Fibroblast of lung (primary cell): Measurements from ENCODE around the gene CNST. TPM values are rescaled to one million over a fixed set of nuclear protein-coding genes. Genes with fewer than 3 reads are reported as not detected.
A peak's percentile ranks its signal among the peaks of the same experiment; 100 is the strongest.

Source experiments
- DNase-seq, 2 donors: peaks; one replicate each; pipeline versions ENCODE4 v3.0.0 to v3.0.0-alpha.2; 2010; ENCODE audit warnings: low read depth in 2 of 2
- H2AFZ ChIP-seq: 2 replicates; pipeline ENCODE4 v1.5.1; 2012; ENCODE audit warnings: low read length, control low read depth, inconsistent platforms
- H3K27ac ChIP-seq: 2 replicates; pipeline ENCODE4 v1.5.1; 2011; ENCODE audit warnings: low read length, control low read depth; ENCODE audit not compliant: insufficient read depth
- H3K27me3 ChIP-seq: 2 replicates; pipeline ENCODE4 v1.5.1; 2011; ENCODE audit warnings: mild to moderate bottlenecking, low read length; ENCODE audit not compliant: control insufficient read depth, insufficient read depth
- H3K36me3 ChIP-seq: 2 replicates; pipeline ENCODE4 v1.5.1; 2011; ENCODE audit warnings: low read length; ENCODE audit not compliant: control insufficient read depth, insufficient read depth
- H3K4me1 ChIP-seq: 2 replicates; pipeline ENCODE4 v1.5.1; 2011; ENCODE audit warnings: low read length; ENCODE audit not compliant: control insufficient read depth, insufficient read depth; ENCODE audit errors: extremely low read depth
- H3K4me2 ChIP-seq: 2 replicates; pipeline ENCODE4 v1.5.1; 2011; ENCODE audit warnings: low read length, control low read depth; ENCODE audit not compliant: insufficient read depth; ENCODE audit errors: extremely low read depth
- H3K4me3 ChIP-seq, 4 experiments: fragments of 200-600 bp in 1 of 4; sonication (generic) in 1 of 4; replicated peaks in 1 of 4; 2 replicates each; pipeline ENCODE4 v1.5.1; 2011 to 2016; ENCODE audit warnings: low read length in 4 of 4, low read depth in 3 of 4, mild to moderate bottlenecking in 3 of 4, control low read depth in 2 of 4, inconsistent platforms in 1 of 4, mixed read lengths in 1 of 4; ENCODE audit not compliant: insufficient read depth in 1 of 4; ENCODE audit errors: control extremely low read depth in 1 of 4
- H3K79me2 ChIP-seq: 2 replicates; pipeline ENCODE4 v1.5.1; 2012; ENCODE audit warnings: mild to moderate bottlenecking, low read length, inconsistent platforms; ENCODE audit not compliant: control insufficient read depth, insufficient read depth
- H3K9ac ChIP-seq: 2 replicates; pipeline ENCODE4 v1.5.1; 2011; ENCODE audit warnings: mild to moderate bottlenecking, low read length, control low read depth; ENCODE audit not compliant: insufficient read depth
- H3K9me3 ChIP-seq: 2 replicates; pipeline ENCODE4 v1.5.1; 2012; ENCODE audit warnings: low read depth, low read length; ENCODE audit not compliant: control insufficient read depth, insufficient read depth
- H4K20me1 ChIP-seq: 2 replicates; pipeline ENCODE4 v1.5.1; 2011; ENCODE audit warnings: low read length; ENCODE audit not compliant: control insufficient read depth, insufficient read depth; ENCODE audit errors: extremely low read depth
- CTCF ChIP-seq, 2 donors: IDR thresholded peaks in 1 of 2; conservative IDR thresholded peaks in 1 of 2; 1 replicate in 1 of 2; 2 replicates in 1 of 2; pipeline ENCODE4 v1.5.1; 2011 to 2012; ENCODE audit warnings: low read length in 2 of 2, control low read depth in 1 of 2, inconsistent platforms in 1 of 2, low read depth in 1 of 2, mild to moderate bottlenecking in 1 of 2
- EZH2 ChIP-seq: IDR thresholded peaks from 2 replicates; pipeline ENCODE4 v1.5.1; 2012; ENCODE audit warnings: low read length, control low read depth, mild to moderate bottlenecking; ENCODE audit errors: missing control alignments
- polyA plus RNA-seq, 2 donors: library from polyadenylated mRNA; depleted of rRNA in 1 of 2; stranded (reverse) in 1 of 2; unstranded in 1 of 2; fragments of >200 nt; gene quantifications; 2 replicates each; pipeline ENCODE4 v1.2.1, GENCODE V29; 2011 to 2012; ENCODE audit warnings: missing spikeins in 1 of 2
- total RNA-seq: library from RNA; depleted of rRNA; stranded (reverse); fragments of >200 nt; gene quantifications from 2 replicates; pipeline ENCODE4 v1.2.1, GENCODE V29; 2014

CNST gene
- total and polyA plus RNA-seq, 2 donors (not counting 1 experiment from before 2014, with no cell fraction given) = 26.9 to 33.9 TPM

DNA sequence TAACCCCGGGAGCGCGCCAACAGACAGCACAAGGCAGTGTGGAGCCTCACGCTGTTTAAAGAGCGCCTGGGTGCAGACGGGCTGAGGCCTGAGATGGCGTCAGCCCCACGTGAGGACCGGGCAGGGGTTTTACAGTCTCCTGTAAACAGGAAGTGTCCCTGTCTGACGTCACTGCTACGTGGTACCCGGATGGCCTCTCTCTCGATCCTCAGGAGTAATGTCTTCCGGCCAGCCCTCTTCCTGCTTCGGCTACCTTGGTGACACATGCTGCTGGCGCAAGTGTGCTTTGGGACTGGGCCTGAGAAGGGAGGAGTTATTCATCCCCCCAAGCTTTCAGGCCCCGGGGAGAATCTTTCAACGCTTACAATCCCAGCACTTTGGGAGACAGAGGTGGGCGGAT lies 41.2 kb downstream of the CNST start:
- no peaks in the 10 kb centered on the region for H3K9me3 ChIP-seq
- H3K4me2 ChIP-seq = no peak overlapping the region
- H3K27ac ChIP-seq = no peak overlapping the region
- no peak overlapping the region for H3K9ac ChIP-seq
- DNase-seq = no peak
- H4K20me1 ChIP-seq = no peaks in the 10 kb centered on the region
- no peak overlapping the region for H2AFZ ChIP-seq
- peaks cover 5% of the 10 kb centered on the region for H3K4me1 ChIP-seq
- no peak overlapping the region for H3K4me3 ChIP-seq
- TF ChIP-seq EZH2 (no peak), CTCF (conservative IDR thresholded peaks at IDR 0.05 in 1 of 2, IDR thresholded peaks at IDR 0.05 in 1 of 2; ENCODE audit: low read depth in 1 of 2, low read length in 2 of 2) (no peak)
- H3K79me2 ChIP-seq = peaks cover 38% of the 10 kb centered on the region
- no peaks in the 10 kb centered on the region for H3K27me3 ChIP-seq
- no peaks in the 10 kb centered on the region for H3K36me3 ChIP-seq

- H2AFZ ChIP-seq = no peak overlapping the region
- H3K36me3 ChIP-seq = no peaks in the 10 kb centered on the region
- H3K4me1 ChIP-seq = peaks cover 5% of the 10 kb centered on the region
- peak overlapping the region; percentile 26 for H3K4me2 ChIP-seq
- DNase-seq = peak; percentile 88 to 94
- no peaks in the 10 kb centered on the region for H4K20me1 ChIP-seq
- H3K9ac ChIP-seq = no peak overlapping the region
- no peaks in the 10 kb centered on the region for H3K27me3 ChIP-seq
- peaks cover 30% of the 10 kb centered on the region for H3K79me2 ChIP-seq
- H3K9me3 ChIP-seq = no peaks in the 10 kb centered on the region
- no peak overlapping the region for H3K4me3 ChIP-seq
- TF ChIP-seq CTCF (conservative IDR thresholded peaks at IDR 0.05 in 1 of 2, IDR thresholded peaks at IDR 0.05 in 1 of 2; ENCODE audit: low read depth in 1 of 2, low read length in 2 of 2) = peak; percentile 26 to 34
- TF ChIP-seq EZH2 = no peak
- H3K27ac ChIP-seq = peak overlapping the region; percentile 35
Measured at GRCh38 chr1:246608616-246609376, 42.5 kb downstream of the CNST start.

GRCh38 chr1:246609632-246610031 lies 43.4 kb downstream of the CNST start:
- Histone ChIP-seq H3K36me3 (no peaks in the 10 kb centered on the region), H3K27ac (peak overlapping the region; percentile 35), H4K20me1 (no peaks in the 10 kb centered on the region), H3K9ac (no peak overlapping the region), H3K79me2 (peaks cover 26% of the 10 kb centered on the region), H2AFZ (no peak overlapping the region), H3K4me2 (no peak overlapping the region), H3K27me3 (no peaks in the 10 kb centered on the region), H3K4me1 (peaks cover 5% of the 10 kb centered on the region), H3K9me3 (no peaks in the 10 kb centered on the region), H3K4me3 (no peak overlapping the region)
- peak in 1 of 2 donors; percentile 32 for DNase-seq
- TF ChIP-seq CTCF (conservative IDR thresholded peaks at IDR 0.05 in 1 of 2, IDR thresholded peaks at IDR 0.05 in 1 of 2; ENCODE audit: low read depth in 1 of 2, low read length in 2 of 2) (no peak), EZH2 (no peak)
